IMR-90 (cell line): ENCODE data around the gene TNNI2. TPM values are rescaled to one million over a fixed set of nuclear protein-coding genes. Genes with fewer than 3 reads are reported as not detected.

Experiments
- ATAC-seq: fragments of 200-7000 bp; cut with Tn5 transposase; 2 replicates; pipeline ENCODE4 v1.9.1; 2020; ENCODE audit warnings: low read depth, mild to moderate bottlenecking, moderate library complexity
- BruUV-seq: library from RNA; stranded (reverse); fragments of 400-500 nt; replicated peaks from 2 replicates; lab custom pipeline; 2021; lab: Mats Ljungman, UMichigan
- CTCF ChIA-PET: fragments of 300-600 bp; formaldehyde crosslinking; extraction: SDS; loops from one replicate; lab custom pipeline; 2021; ENCODE audit warnings: antibody characterized with exemption; lab: Yijun Ruan, JAX
- POLR2A ChIA-PET: fragments of 300-600 bp; sonication (Branson Sonifier 250); formaldehyde crosslinking; loops from one replicate; lab custom pipeline; 2022; ENCODE audit warnings: antibody characterized with exemption; ENCODE audit not compliant: unreplicated experiment; lab: Charles Lee
- DNase-seq: peaks from one replicate; pipeline ENCODE4 v3.0.0; 2013
- H2AFZ ChIP-seq: replicated peaks from 2 replicates; pipeline ENCODE3; 2013; ENCODE audit warnings: low read length, mild to moderate bottlenecking; ENCODE audit not compliant: poor library complexity
- H2AK5ac ChIP-seq: 2 replicates; pipeline ENCODE4 v1.6.1; 2013; ENCODE audit warnings: low read depth, low read length, inconsistent platforms
- H2AK9ac ChIP-seq: replicated peaks from 2 replicates; pipeline ENCODE3; 2013; ENCODE audit warnings: mild to moderate bottlenecking, low read depth, low read length, moderate library complexity; ENCODE audit not compliant: poor library complexity
- H2BK120ac ChIP-seq: 2 replicates; pipeline ENCODE4 v1.6.1; 2013; ENCODE audit warnings: low read depth, low read length, inconsistent platforms
- H2BK15ac ChIP-seq: 3 replicates; pipeline ENCODE4 v1.6.1; 2013; ENCODE audit warnings: low read depth, low read length, inconsistent platforms
- H2BK20ac ChIP-seq: 2 replicates; pipeline ENCODE4 v1.6.1; 2013; ENCODE audit warnings: low read depth, mild to moderate bottlenecking, inconsistent platforms, low read length, moderate library complexity
- H2BK5ac ChIP-seq: 2 replicates; pipeline ENCODE4 v1.6.1; 2013; ENCODE audit warnings: mild to moderate bottlenecking, low read depth, low read length, inconsistent platforms; ENCODE audit not compliant: poor library complexity, severe bottlenecking
- H3K14ac ChIP-seq: replicated peaks from 2 replicates; pipeline ENCODE4 v1.6.1; 2013; ENCODE audit warnings: low read depth, low read length, inconsistent platforms
- H3K18ac ChIP-seq: 2 replicates; pipeline ENCODE4 v1.6.1; 2013; ENCODE audit warnings: low read depth, low read length, control low read depth
- H3K23ac ChIP-seq: 2 replicates; pipeline ENCODE4 v1.6.1; 2013; ENCODE audit warnings: low read depth, low read length, inconsistent platforms
- H3K27ac ChIP-seq: 2 replicates; pipeline ENCODE4 v1.5.1; 2013; ENCODE audit warnings: mild to moderate bottlenecking, control low read depth, low read length; ENCODE audit not compliant: insufficient read depth
- H3K27me3 ChIP-seq: 2 replicates; pipeline ENCODE4 v1.6.1; 2013; ENCODE audit warnings: low read length; ENCODE audit not compliant: control insufficient read depth, insufficient read depth
- H3K36me3 ChIP-seq: 2 replicates; pipeline ENCODE4 v1.6.1; 2013; ENCODE audit warnings: low read length, mixed read lengths; ENCODE audit not compliant: control insufficient read depth, insufficient read depth
- H3K4ac ChIP-seq: 2 replicates; pipeline ENCODE4 v1.6.1; 2013; ENCODE audit warnings: low read depth, low read length, inconsistent platforms
- H3K4me1 ChIP-seq: 2 replicates; pipeline ENCODE4 v1.6.1; 2013; ENCODE audit warnings: low read length, mixed read lengths; ENCODE audit not compliant: control insufficient read depth, insufficient read depth
- H3K4me2 ChIP-seq: 2 replicates; pipeline ENCODE4 v1.6.1; 2013; ENCODE audit warnings: low read depth, mild to moderate bottlenecking, control low read depth, low read length, moderate library complexity
- H3K4me3 ChIP-seq: 2 replicates; pipeline ENCODE4 v1.5.1; 2013; ENCODE audit warnings: low read depth, mild to moderate bottlenecking, control low read depth, low read length, moderate library complexity; ENCODE audit not compliant: insufficient read depth
- H3K56ac ChIP-seq: 2 replicates; pipeline ENCODE4 v1.6.1; 2013; ENCODE audit warnings: low read length, inconsistent platforms; ENCODE audit not compliant: insufficient read depth; ENCODE audit errors: extremely low read depth
- H3K79me1 ChIP-seq, 2 experiments: 2 replicates each; pipeline ENCODE4 v1.6.1; 2013; ENCODE audit warnings: low read length in 2 of 2, inconsistent platforms in 1 of 2, low read depth in 1 of 2
- H3K9ac ChIP-seq: 2 replicates; pipeline ENCODE4 v1.6.1; 2013; ENCODE audit warnings: low read depth, low read length, control low read depth
- H3K9me1 ChIP-seq: 2 replicates; pipeline ENCODE4 v1.6.1; 2013; ENCODE audit warnings: low read length, inconsistent platforms; ENCODE audit not compliant: insufficient read depth
- H3K9me3 ChIP-seq: 2 replicates; pipeline ENCODE4 v1.6.1; 2013; ENCODE audit warnings: low read length; ENCODE audit not compliant: control insufficient read depth, insufficient read depth
- H4K20me1 ChIP-seq: 2 replicates; pipeline ENCODE4 v1.6.1; 2013; ENCODE audit warnings: low read length, inconsistent platforms; ENCODE audit not compliant: insufficient read depth
- H4K5ac ChIP-seq: 2 replicates; pipeline ENCODE4 v1.6.1; 2013; ENCODE audit warnings: mild to moderate bottlenecking, low read depth, low read length, control low read depth
- H4K8ac ChIP-seq, 2 experiments: 2 replicates each; pipeline ENCODE4 v1.6.1; 2013; ENCODE audit warnings: low read depth in 2 of 2, low read length in 2 of 2, control low read depth in 1 of 2, inconsistent platforms in 1 of 2
- H4K91ac ChIP-seq: 2 replicates; pipeline ENCODE4 v1.6.1; 2013; ENCODE audit warnings: low read depth, low read length, inconsistent platforms; ENCODE audit not compliant: insufficient read depth
- BHLHE40 ChIP-seq: fragments of 150-350 bp; IDR thresholded peaks from 2 replicates; pipeline ENCODE4 v1.6.1; 2016; ENCODE audit warnings: mild to moderate bottlenecking, low read depth, low read length
- CEBPB ChIP-seq: IDR thresholded peaks from 2 replicates; pipeline ENCODE4 v1.6.1; 2012; ENCODE audit warnings: low read depth, low read length, improper control_type of control experiment
- CHD1 ChIP-seq: IDR thresholded peaks from 2 replicates; pipeline ENCODE4 v1.6.1; 2012; ENCODE audit warnings: low read depth, low read length, improper control_type of control experiment
- ELK1 ChIP-seq: fragments of 150-350 bp; IDR thresholded peaks from 2 replicates; pipeline ENCODE4 v1.6.1; 2016; ENCODE audit warnings: low read depth, mild to moderate bottlenecking, low read length, moderate library complexity, borderline replicate concordance
- FOS ChIP-seq: fragments of 150-350 bp; IDR thresholded peaks from 2 replicates; pipeline ENCODE4 v1.6.1; 2016; ENCODE audit warnings: low read depth, low read length
- MAFK ChIP-seq: IDR thresholded peaks from 2 replicates; pipeline ENCODE4 v1.6.1; 2012; ENCODE audit warnings: low read depth, low read length, improper control_type of control experiment
- MAZ ChIP-seq: IDR thresholded peaks from 2 replicates; pipeline ENCODE4 v1.6.1; 2012; ENCODE audit warnings: low read depth, mild to moderate bottlenecking, low read length, improper control_type of control experiment, moderate library complexity, borderline replicate concordance
- MXI1 ChIP-seq: IDR thresholded peaks from 2 replicates; pipeline ENCODE4 v1.6.1; 2012; ENCODE audit warnings: low read depth, mild to moderate bottlenecking, low read length, moderate library complexity, borderline replicate concordance
- NFE2L2 ChIP-seq: fragments of 150-350 bp; IDR thresholded peaks from 2 replicates; pipeline ENCODE4 v1.6.1; 2016; ENCODE audit warnings: low read depth, mild to moderate bottlenecking, low read length
- POLR2A ChIP-seq: IDR thresholded peaks from 2 replicates; pipeline ENCODE4 v1.6.1; 2012; ENCODE audit warnings: mild to moderate bottlenecking, low read depth, low read length
- RAD21 ChIP-seq: IDR thresholded peaks from 2 replicates; pipeline ENCODE4 v1.6.1; 2012; ENCODE audit warnings: low read length, improper control_type of control experiment
- RCOR1 ChIP-seq: IDR thresholded peaks from 2 replicates; pipeline ENCODE4 v1.6.1; 2012; ENCODE audit warnings: mild to moderate bottlenecking, low read length, improper control_type of control experiment; ENCODE audit not compliant: insufficient replicate concordance
- RFX5 ChIP-seq: IDR thresholded peaks from 2 replicates; pipeline ENCODE4 v1.8.0; 2012; ENCODE audit warnings: low read depth, mild to moderate bottlenecking, low read length, moderate library complexity
- SMC3 ChIP-seq: fragments of 150-350 bp; IDR thresholded peaks from 2 replicates; pipeline ENCODE4 v1.6.1; 2016; ENCODE audit warnings: low read depth, mild to moderate bottlenecking, antibody characterized with exemption, low read length, moderate library complexity
- USF2 ChIP-seq: fragments of 150-350 bp; IDR thresholded peaks from 2 replicates; pipeline ENCODE4 v1.6.1; 2017; ENCODE audit warnings: mild to moderate bottlenecking, antibody characterized with exemption, low read length, low read depth
- WGBS, 2 experiments: methylation state at CpG; one replicate each; pipeline versions ENCODE4 v1.1.5 to v1.1.7; 2013; ENCODE audit warnings: missing lambda C conversion rate in 2 of 2; ENCODE audit not compliant: insufficient read length in 1 of 2; ENCODE audit errors: extremely low coverage in 2 of 2; 5-methylcytosine and 5-hydroxymethylcytosine counted together
- dilution Hi-C: fragments of 300-500 bp; cut with HindIII; formaldehyde crosslinking; loops from one replicate; pipeline ENCODE4 v1.14.3; 2018; ENCODE audit warnings: low sequenced_read_pairs; ENCODE audit not compliant: unreplicated experiment
- in situ Hi-C: fragments of 300-500 bp; cut with MboI; formaldehyde crosslinking; loops from 3 replicates; pipeline ENCODE4 v1.14.3; 2019; ENCODE audit warnings: low sequenced_read_pairs, inconsistent platforms, mixed read lengths
- intact Hi-C: fragments of 100-400 bp; cut with micrococcal nuclease; formaldehyde crosslinking; loops from 2 replicates; pipeline ENCODE4 v1.10.0; 2022
- polyA plus RNA-seq, 3 experiments: library from polyadenylated mRNA; depleted of rRNA; stranded (reverse); fragments of >200 nt; gene quantifications; 2 replicates each; pipeline ENCODE4 v1.2.3, GENCODE V29; 2012; ENCODE audit warnings: low replicate concordance in 1 of 3
- total RNA-seq: library from RNA; depleted of rRNA; stranded (reverse); fragments of >200 nt; gene quantifications from 2 replicates; pipeline ENCODE4 v1.2.3, GENCODE V29; 2012
- TF ChIP-seq, protein P1 (sequence below): conservative IDR thresholded peaks from 2 replicates; pipeline ENCODE4 v1.5.1; 2012; ENCODE audit warnings: mild to moderate bottlenecking, low read depth, low read length, improper control_type of control experiment

TNNI2 gene
- total and polyA plus RNA-seq, 2 of the 4 experiments (the other 2 are of a cell fraction): not detected

DNA sequence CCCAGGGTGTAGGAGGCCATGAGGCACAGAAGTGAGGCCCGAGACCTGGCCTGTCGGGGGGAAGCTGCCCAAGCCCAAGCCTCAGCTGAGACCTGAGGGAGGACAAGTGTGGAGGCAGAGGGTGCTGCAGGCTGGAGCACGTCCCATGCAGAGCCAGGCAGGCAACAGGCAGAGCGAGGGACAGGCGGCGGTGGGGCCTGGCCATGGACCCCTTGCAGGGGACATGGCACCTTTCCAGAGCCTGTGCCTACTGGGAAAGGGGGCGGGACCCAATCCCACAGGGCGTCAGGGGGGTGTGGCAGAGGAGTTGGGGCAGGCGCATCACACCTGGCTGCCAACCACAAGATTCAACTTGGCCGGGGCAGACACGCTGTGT is 4.3 kb downstream of the TNNI2 start:
- no peak overlapping the region for H2AK9ac ChIP-seq
- no peak overlapping the region for H2BK20ac ChIP-seq
- intact Hi-C loops: no loop called here
- no peak overlapping the region for H3K4ac ChIP-seq
- H3K23ac ChIP-seq: no peak overlapping the region
- H3K9ac ChIP-seq: no peak overlapping the region
- H4K91ac ChIP-seq: no peak overlapping the region
- BruUV-seq: no TSS peak
- no peak overlapping the region for H2BK120ac ChIP-seq
- no peak for TF ChIP-seq SMC3
- TF ChIP-seq MAZ: no peak
- TF ChIP-seq CEBPB: no peak
- no peak for TF ChIP-seq CHD1
- TF ChIP-seq MAFK: no peak
- TF ChIP-seq, protein P1, sequence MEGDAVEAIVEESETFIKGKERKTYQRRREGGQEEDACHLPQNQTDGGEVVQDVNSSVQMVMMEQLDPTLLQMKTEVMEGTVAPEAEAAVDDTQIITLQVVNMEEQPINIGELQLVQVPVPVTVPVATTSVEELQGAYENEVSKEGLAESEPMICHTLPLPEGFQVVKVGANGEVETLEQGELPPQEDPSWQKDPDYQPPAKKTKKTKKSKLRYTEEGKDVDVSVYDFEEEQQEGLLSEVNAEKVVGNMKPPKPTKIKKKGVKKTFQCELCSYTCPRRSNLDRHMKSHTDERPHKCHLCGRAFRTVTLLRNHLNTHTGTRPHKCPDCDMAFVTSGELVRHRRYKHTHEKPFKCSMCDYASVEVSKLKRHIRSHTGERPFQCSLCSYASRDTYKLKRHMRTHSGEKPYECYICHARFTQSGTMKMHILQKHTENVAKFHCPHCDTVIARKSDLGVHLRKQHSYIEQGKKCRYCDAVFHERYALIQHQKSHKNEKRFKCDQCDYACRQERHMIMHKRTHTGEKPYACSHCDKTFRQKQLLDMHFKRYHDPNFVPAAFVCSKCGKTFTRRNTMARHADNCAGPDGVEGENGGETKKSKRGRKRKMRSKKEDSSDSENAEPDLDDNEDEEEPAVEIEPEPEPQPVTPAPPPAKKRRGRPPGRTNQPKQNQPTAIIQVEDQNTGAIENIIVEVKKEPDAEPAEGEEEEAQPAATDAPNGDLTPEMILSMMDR: no peak
- TF ChIP-seq USF2: no peak
- TF ChIP-seq POLR2A: no peak
- no peak for TF ChIP-seq MXI1
- no peak for TF ChIP-seq NFE2L2
- TF ChIP-seq ELK1: no peak
- TF ChIP-seq RCOR1: no peak
- no peak for TF ChIP-seq BHLHE40
- no peak for TF ChIP-seq RAD21
- TF ChIP-seq FOS: no peak
- TF ChIP-seq RFX5: no peak
- H3K27ac ChIP-seq: no peak overlapping the region
- no peak for ATAC-seq
- H3K4me3 ChIP-seq: no peak overlapping the region
- H4K20me1 ChIP-seq: no peaks in the 10 kb centered on the region
- dilution Hi-C loops: no loop called here
- no peaks in the 10 kb centered on the region for H3K9me1 ChIP-seq
- no peak overlapping the region for H2AK5ac ChIP-seq
- CTCF ChIA-PET: interaction anchor here (0.6 kb wide), 1 partner anchor 34 kb away, joined by 3 read pairs; no protein-coding TSS in a partner anchor
- H3K36me3 ChIP-seq: no peaks in the 10 kb centered on the region
- no peak overlapping the region for H4K8ac ChIP-seq
- DNase-seq: no peak
- 71% methylated on average over 5 of the region's 11 CpGs; no CpG with 5 or more reads in 1 of the 2 experiments for WGBS, 2 experiments
- H3K4me2 ChIP-seq: no peak overlapping the region
- H2BK5ac ChIP-seq: no peak overlapping the region
- H4K5ac ChIP-seq: no peak overlapping the region
- no peak overlapping the region for H3K56ac ChIP-seq
- H3K18ac ChIP-seq: no peak overlapping the region
- H3K27me3 ChIP-seq: peaks cover 39% of the 10 kb centered on the region
- H2AFZ ChIP-seq: no peak overlapping the region
- H3K14ac ChIP-seq: no peak overlapping the region
- no peaks in the 10 kb centered on the region for H3K4me1 ChIP-seq
- H2BK15ac ChIP-seq: no peak overlapping the region
- POLR2A ChIA-PET: no interaction called here
- no peaks in the 10 kb centered on the region for H3K9me3 ChIP-seq
- in situ Hi-C loops: no loop called here
- no peaks in the 10 kb centered on the region for H3K79me1 ChIP-seq
